Stimulated activated CD4-positive, alpha-beta T cell treated with anti-CD3 and anti-CD28 coated beads, Interleukin-15, amount 100 ng/mL, for 48 hours (primary cell): Measurements from ENCODE around the gene WNK2.

Experiments
- DNase-seq, 2 donors: peaks; one replicate each; pipeline ENCODE4 v3.0.0-alpha.2; 2020; ENCODE audit warnings: low read depth in 2 of 2

The WNK2 gene

DNA sequence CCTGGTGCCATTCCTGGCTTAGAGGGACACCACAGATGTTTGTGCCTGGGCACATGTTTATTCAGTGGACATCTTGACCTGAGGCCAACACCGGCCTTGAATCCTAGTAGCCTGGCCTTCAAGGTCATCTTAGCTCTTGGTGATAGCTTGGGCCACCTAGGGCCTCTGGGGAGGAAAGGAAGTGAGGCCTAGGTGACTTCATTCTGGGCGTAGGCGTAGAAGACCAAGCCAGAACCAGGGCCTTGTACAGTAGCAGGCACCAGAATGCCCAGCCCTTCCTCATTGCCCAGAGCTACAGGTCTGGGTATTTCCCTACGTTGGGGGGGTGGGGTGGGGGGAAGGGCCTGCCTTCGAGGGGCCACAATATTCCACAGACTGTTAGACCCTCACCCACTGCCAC is 33.8 kb downstream of the WNK2 start:
- no peak for DNase-seq

- DNase-seq: no peak
These were observed 34.2 kb downstream of the WNK2 start for GRCh38 chr9:93218161-93218560.

GRCh38 chr9:93218671-93219420 is 34.9 kb downstream of the WNK2 start:
- no peak for DNase-seq

DNA sequence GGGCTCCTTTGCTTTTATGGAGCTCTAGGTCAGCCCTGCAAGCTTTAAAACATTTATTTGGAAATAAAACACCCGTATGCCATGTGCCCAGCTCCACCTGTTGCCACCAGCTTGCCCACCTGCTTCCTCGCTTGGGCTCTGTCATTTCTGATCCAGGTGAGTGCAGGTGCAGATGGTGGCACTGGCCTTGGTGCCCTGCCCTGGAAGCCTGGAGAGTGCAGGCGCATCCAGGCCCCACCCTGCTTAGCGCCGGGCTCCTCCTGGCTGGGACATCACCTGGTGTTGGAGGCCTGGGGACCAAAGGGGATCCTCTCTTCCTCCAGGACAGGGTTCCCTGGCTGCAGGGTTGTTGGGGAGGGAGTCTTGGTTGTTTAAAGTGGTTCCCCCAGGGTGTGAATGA is 35.8 kb downstream of the WNK2 start:
- no peak for DNase-seq

DNA sequence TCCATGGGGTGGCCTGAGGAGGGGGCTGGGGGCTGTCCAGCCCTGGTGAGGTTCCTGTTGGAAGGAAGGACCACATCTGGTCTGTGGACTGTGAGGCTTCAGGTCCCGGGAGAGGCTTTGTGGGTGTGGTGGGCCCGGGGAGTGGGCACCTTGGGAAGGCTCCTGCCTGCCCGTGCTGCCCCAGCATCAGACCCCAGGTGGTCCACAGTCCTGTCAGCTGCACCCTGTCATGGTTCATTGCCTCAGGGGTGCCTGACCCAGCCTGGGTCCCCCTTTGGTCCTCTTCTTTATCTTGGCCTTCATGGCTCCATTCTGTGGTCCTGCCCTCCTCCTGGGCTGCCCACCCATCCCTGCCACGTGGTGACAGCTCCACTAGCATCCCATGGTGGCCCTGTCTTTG is 36.7 kb downstream of the WNK2 start:
- no peak for DNase-seq

DNA sequence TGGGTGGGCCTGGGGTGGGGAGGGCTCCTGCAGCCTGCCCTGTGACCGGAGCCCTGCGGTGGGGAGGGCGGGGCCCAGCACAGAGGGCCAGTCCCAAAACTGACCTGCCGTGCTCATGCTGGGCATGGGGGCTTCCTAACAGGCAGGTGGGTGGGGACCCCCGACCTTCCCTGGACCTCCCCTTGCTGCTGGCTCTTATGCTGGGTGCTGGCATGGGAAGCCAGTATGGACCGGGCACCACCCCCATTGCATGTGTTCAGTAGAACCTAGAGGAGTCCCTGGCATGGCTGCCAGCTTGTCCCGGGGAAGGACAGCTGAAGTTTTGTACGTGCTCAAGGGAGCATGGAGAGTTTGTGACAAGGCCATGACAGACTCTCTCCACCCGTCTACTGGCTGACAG is 37.1 kb downstream of the WNK2 start:
- no peak for DNase-seq

DNA sequence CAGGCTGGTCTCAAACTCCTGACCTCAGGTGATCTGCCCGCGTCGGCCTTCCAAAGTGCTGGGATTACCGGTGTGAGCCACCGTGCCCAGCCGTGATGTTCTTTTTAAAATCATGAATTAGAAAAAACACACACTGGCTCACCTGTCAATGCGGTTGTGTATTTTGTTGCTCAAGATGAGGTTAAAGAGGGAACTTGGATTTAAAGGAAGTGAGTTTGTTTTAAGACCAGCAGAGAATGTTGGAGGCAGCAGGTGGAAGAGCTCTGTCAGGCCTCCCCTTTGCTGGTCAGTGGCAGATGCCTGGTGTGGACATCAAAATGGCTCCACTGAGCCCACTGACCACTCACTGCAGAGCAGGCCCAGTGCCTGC is 38.9 kb downstream of the WNK2 start:
- DNase-seq: no peak

DNA sequence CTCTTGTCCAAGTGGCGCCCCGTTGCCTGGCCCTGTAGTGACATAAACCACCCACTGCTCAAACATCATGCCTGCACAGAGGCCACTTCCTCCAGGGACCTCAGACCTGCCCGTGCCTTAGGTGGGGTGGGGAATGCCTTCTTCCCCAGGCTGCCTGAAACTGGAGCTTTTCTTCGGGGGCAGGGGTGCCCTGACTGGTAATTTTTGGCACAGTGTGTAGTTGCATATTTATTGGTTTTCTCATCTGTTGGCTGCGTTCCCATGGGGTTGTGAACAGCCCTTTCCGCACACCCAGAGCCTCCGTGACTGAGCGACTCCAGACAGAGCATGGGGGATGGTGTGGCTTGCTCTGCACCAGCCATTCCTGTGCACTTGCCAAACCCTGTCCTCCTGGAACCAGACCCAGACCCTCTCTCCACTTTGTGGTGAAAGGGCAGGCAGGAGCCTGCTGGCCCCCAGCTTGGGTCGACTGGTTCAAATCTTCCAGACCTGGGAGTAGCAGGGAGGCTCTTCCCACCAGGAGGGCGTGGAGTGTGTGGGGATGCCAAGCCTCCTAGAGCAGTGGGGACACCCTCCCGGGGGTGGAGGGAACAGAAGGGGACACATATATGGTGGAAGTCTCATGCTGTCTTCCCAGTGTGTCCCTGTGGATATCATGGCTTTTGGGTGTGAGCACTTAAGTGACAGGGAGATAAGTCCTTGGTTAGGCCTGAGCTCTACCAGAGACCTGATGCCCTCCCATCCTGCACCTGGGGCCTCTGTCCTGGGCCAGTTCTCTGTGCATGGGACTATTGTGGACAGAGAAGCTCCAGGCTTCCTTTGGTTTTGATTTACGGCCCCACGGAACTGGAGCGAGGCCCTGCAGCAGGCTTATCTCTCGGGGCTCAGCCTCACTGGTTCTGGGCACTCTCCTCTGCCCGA is 39.6 kb downstream of the WNK2 start:
- DNase-seq: no peak

DNA sequence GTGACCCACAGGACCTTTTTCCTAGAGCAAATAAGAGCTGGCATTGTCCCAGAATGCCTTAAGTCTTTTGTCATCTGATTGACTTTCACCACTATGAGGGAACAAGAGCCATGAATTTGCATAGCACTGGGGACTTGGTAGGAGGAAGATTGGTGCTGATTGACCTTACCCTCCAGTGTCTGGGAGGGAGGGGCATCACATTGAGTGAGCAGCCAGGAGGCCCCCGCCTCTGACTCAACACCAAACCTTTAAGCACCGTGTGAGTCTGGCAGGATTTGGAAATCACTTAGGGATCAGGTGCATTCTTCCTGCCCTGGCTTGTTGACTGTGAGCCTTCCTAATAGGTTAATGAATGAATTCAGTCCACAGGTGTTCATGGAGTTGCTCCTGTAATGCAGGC is 40.7 kb downstream of the WNK2 start:
- no peak for DNase-seq

GRCh38 chr9:93225417-93225816 is 41.5 kb downstream of the WNK2 start:
- no peak for DNase-seq

- no peak for DNase-seq
These were observed 42.0 kb downstream of the WNK2 start for GRCh38 chr9:93225892-93226291.

GRCh38 chr9:93226819-93227218 is 42.9 kb downstream of the WNK2 start:
- no peak for DNase-seq

GRCh38 chr9:93228030-93228429 is 44.1 kb downstream of the WNK2 start:
- DNase-seq: no peak

GRCh38 chr9:93228453-93228852 is 44.5 kb downstream of the WNK2 start:
- no peak for DNase-seq

- DNase-seq: no peak
These were observed 45.7 kb downstream of the WNK2 start for GRCh38 chr9:93229636-93230035.

DNA sequence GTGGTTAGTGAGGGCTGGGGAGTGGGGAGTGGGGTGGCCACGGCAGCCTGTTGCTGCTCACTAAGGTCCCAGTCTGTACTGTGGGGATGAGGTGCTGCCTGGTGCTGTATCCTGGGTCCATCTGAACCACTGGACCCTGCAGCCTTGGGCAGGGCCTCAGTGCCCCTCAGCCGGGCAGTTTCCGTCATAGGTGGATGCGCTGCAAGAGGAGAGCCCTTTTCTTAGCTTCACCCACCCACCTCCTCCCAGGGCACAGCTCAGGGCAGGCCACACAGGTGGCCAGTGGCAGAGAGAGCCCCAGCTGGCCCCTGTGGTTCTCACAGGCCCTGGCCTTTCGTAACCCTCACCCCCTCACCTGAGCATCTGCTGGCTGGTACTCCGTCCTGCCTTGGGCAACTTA is 46.2 kb downstream of the WNK2 start:
- no peak for DNase-seq

GRCh38 chr9:93230601-93231000 is 46.7 kb downstream of the WNK2 start:
- DNase-seq: no peak

- DNase-seq: no peak
These were observed 47.3 kb downstream of the WNK2 start for GRCh38 chr9:93231121-93231694.

- no peak for DNase-seq
These were observed 47.8 kb downstream of the WNK2 start for GRCh38 chr9:93231716-93232115.

DNA sequence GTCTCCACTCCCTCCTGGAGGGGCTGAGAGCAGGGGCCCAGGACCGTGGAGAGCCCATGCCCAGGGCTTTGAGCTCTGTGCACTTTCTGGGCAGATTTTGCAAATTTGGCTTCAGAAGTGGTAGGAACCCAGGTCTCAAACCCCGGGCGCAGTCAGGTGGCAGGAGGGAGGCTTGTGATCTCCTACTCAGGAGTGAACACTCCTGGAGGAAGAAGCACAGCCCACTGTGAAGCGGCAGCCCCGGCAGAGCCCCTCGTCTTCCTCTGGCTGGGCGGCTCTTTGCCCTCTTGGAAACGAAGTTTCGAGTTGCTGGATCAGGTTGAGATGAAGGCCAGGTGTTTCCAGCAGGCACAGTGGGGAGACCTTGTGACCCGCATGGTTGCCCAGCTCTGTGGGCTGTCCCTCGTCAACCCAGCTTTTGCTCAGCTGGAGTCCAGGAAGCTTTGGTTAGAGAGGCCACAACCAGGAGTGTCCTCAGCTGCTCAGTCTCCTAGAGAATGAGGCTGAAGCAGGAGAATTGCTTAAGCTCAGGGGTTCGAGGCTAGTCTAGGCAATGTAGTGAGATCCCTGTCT is 48.5 kb downstream of the WNK2 start:
- DNase-seq: no peak

GRCh38 chr9:93233033-93233432 is 49.1 kb downstream of the WNK2 start:
- no peak for DNase-seq

DNA sequence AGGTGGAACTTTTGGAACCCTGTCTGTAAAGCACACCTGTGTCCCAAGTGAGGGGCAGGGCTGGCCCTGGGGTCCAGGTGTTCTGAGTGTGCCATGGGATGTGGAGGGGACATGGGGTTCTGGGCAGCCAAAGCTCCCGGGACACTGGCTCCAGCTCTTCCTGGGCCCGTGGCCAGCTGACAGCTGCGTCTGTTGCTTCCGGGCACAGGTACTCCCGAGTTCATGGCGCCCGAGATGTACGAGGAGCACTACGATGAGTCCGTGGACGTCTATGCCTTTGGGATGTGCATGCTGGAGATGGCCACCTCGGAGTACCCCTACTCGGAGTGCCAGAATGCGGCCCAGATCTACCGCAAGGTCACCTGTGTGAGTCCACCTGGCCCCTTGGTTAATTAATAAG is 50.7 kb downstream of the WNK2 start:
- no peak for DNase-seq
